Right atrium auricular region (tissue), 2 donors: ENCODE results near the gene C1QTNF9B. TPM values are rescaled to one million over a fixed set of nuclear protein-coding genes. Genes with fewer than 3 reads are reported as not detected.
"Not testable (repeated sequence)": the region's sequence is repeated elsewhere in the genome, so short reads cannot be mapped to it uniquely, and the experiment has no call there.

Source experiments
- DNase-seq: peaks from one replicate; pipeline ENCODE4 v3.0.0-alpha.2; 2019; ENCODE audit warnings: low spot score
- H3K27ac ChIP-seq, 2 donors: fragments of 200-600 bp; sonication (generic); 1 replicate in 1 of 2; 2 replicates in 1 of 2; pipeline ENCODE4 v1.5.1; 2016 to 2019
- H3K27me3 ChIP-seq, 2 donors: fragments of 200-600 bp; sonication (generic); one replicate each; pipeline versions ENCODE4 v1.5.1 to v1.6.0; 2017 to 2019
- H3K36me3 ChIP-seq: fragments of 200-600 bp; sonication (generic); one replicate; pipeline ENCODE4 v1.5.1; 2016
- H3K4me1 ChIP-seq, 2 donors: fragments of 200-600 bp; sonication (generic); one replicate each; pipeline versions ENCODE4 v1.5.1 to v1.6.0; 2017 to 2019
- H3K4me3 ChIP-seq, 2 donors: fragments of 200-600 bp; sonication (generic); 1 replicate in 1 of 2; 2 replicates in 1 of 2; pipeline ENCODE4 v1.5.1; 2017 to 2019; ENCODE audit warnings: mild to moderate bottlenecking in 1 of 2, moderate library complexity in 1 of 2
- H3K9me3 ChIP-seq, 2 donors: fragments of 200-600 bp; sonication (generic); one replicate each; pipeline ENCODE4 v1.5.1; 2019
- CTCF ChIP-seq, 2 donors: fragments of 200-600 bp; sonication (generic); IDR thresholded peaks; one replicate each; pipeline ENCODE4 v1.5.1; 2019; ENCODE audit warnings: antibody characterized with exemption in 2 of 2
- total RNA-seq, 2 donors: library from RNA; depleted of rRNA; stranded (reverse); fragments of >200 nt; gene quantifications; one replicate each; pipeline ENCODE4 v1.1.0, GENCODE V29; 2016

Gene C1QTNF9B
- total RNA-seq, result 1 to 10 TPM in 1 of 2 donors, not detected in 1; 1.5 TPM

GRCh38 chr13:23897452-23897919 lies at the start of gene C1QTNF9B:
Gene C1QTNF9B (minus strand): TSS chr13:23897502.
- H3K27ac ChIP-seq, DNase-seq, H3K27me3 ChIP-seq: not testable (repeated sequence)

GRCh38 chr13:23946900-23947299 lies 49.6 kb upstream of the C1QTNF9B start:
- H3K4me1 ChIP-seq, result no peaks in the 10 kb centered on the region
- TF ChIP-seq CTCF (IDR thresholded peaks at IDR 0.05), result no peak
- H3K4me3 ChIP-seq, result no peak overlapping the region
- no peaks in the 10 kb centered on the region for H3K9me3 ChIP-seq
- no peak for DNase-seq
- H3K27ac ChIP-seq, result no peak overlapping the region
- no peaks in the 10 kb centered on the region for H3K27me3 ChIP-seq
- no peaks in the 10 kb centered on the region for H3K36me3 ChIP-seq

More at GRCh38 chr13:23897452-23897919, at the start of gene C1QTNF9B:
- not testable (repeated sequence) for H3K4me1 ChIP-seq, H3K36me3 ChIP-seq, H3K9me3 ChIP-seq, H3K4me3 ChIP-seq

- no peaks in the 10 kb centered on the region for H3K36me3 ChIP-seq
Observed at GRCh38 chr13:23946067-23946466, 48.8 kb upstream of the C1QTNF9B start.

GRCh38 chr13:23945612-23946011 lies 48.3 kb upstream of the C1QTNF9B start:
- no peak for TF ChIP-seq CTCF (IDR thresholded peaks at IDR 0.05)
- Histone ChIP-seq H3K9me3 (no peaks in the 10 kb centered on the region), H3K4me3 (no peak overlapping the region), H3K27ac (no peak overlapping the region), H3K27me3 (no peaks in the 10 kb centered on the region), H3K4me1 (no peaks in the 10 kb centered on the region), H3K36me3 (no peaks in the 10 kb centered on the region)
- DNase-seq, result no peak

More at GRCh38 chr13:23946067-23946466, 48.8 kb upstream of the C1QTNF9B start:
- no peak for DNase-seq
- Histone ChIP-seq H3K4me1 (no peaks in the 10 kb centered on the region), H3K27ac (no peak overlapping the region), H3K4me3 (no peak overlapping the region), H3K27me3 (no peaks in the 10 kb centered on the region), H3K9me3 (no peaks in the 10 kb centered on the region)
- no peak for TF ChIP-seq CTCF (IDR thresholded peaks at IDR 0.05)

GRCh38 chr13:23941211-23941610 lies 43.9 kb upstream of the C1QTNF9B start:
- no peak overlapping the region for H3K4me3 ChIP-seq
- no peaks in the 10 kb centered on the region for H3K36me3 ChIP-seq
- no peaks in the 10 kb centered on the region for H3K4me1 ChIP-seq
- DNase-seq, result no peak
- no peak overlapping the region for H3K27ac ChIP-seq
- TF ChIP-seq CTCF (IDR thresholded peaks at IDR 0.05), result no peak
- no peaks in the 10 kb centered on the region for H3K27me3 ChIP-seq
- H3K9me3 ChIP-seq, result no peaks in the 10 kb centered on the region

- H3K9me3 ChIP-seq, H3K4me3 ChIP-seq, H3K36me3 ChIP-seq, DNase-seq, H3K4me1 ChIP-seq, H3K27me3 ChIP-seq, H3K27ac ChIP-seq: not testable (repeated sequence)
Observed at GRCh38 chr13:23939666-23940065, 42.4 kb upstream of the C1QTNF9B start.

GRCh38 chr13:23934520-23934919 lies 37.2 kb upstream of the C1QTNF9B start:
- no peaks in the 10 kb centered on the region for H3K9me3 ChIP-seq
- H3K4me3 ChIP-seq, result no peak overlapping the region
- no peak for DNase-seq
- H3K27ac ChIP-seq, result no peak overlapping the region
- no peaks in the 10 kb centered on the region for H3K4me1 ChIP-seq
- H3K36me3 ChIP-seq, result no peaks in the 10 kb centered on the region
- no peak for TF ChIP-seq CTCF (IDR thresholded peaks at IDR 0.05)
- H3K27me3 ChIP-seq, result no peaks in the 10 kb centered on the region
